GM12801 (cell line): Measurements from ENCODE around the gene TPSG1.

Experiments used
- CTCF ChIP-seq: IDR thresholded peaks from one replicate; pipeline ENCODE4 v1.5.1; 2011; ENCODE audit warnings: control low read depth; ENCODE audit not compliant: insufficient read length; ENCODE audit errors: extremely low read depth

TPSG1 gene

GRCh38 chr16:1222553-1223354 is 2.3 kb downstream of the TPSG1 start:
- no peak for TF ChIP-seq CTCF

GRCh38 chr16:1221628-1222552 is 3.2 kb downstream of the TPSG1 start:
- TF ChIP-seq CTCF, result no peak

- no peak for TF ChIP-seq CTCF
These were observed 4.0 kb downstream of the TPSG1 start for GRCh38 chr16:1220841-1221627.

GRCh38 chr16:1220098-1220728 is 4.9 kb downstream of the TPSG1 start:
- no peak for TF ChIP-seq CTCF

- TF ChIP-seq CTCF, result no peak
These were observed 6.0 kb downstream of the TPSG1 start for GRCh38 chr16:1218930-1219611.

- TF ChIP-seq CTCF, result no peak
These were observed 6.8 kb downstream of the TPSG1 start for GRCh38 chr16:1218061-1218929.
